IPS-NIHi7 (cell line): ENCODE measurements around the gene MYMK.
A peak's percentile ranks its signal among the peaks of the same experiment; 100 is the strongest.

Experiments
- DNase-seq: peaks from one replicate; pipeline ENCODE4 v3.0.0; 2012; ENCODE audit warnings: mixed read lengths; ENCODE audit errors: extremely low spot score

MYMK gene

GRCh38 chr9:133535306-133535877 lies 10.6 kb upstream of the MYMK start:
- DNase-seq = no peak

- DNase-seq = peak; percentile 72
Observed at GRCh38 chr9:133534346-133535291, 9.9 kb upstream of the MYMK start, which contains the start of gene ADAMTSL2. ADAMTSL2 (plus strand) TSS chr9:133534704; CDS start chr9:133536713, 2,009 bp downstream.

GRCh38 chr9:133533857-133534256 lies 9.1 kb upstream of the MYMK start:
- DNase-seq = no peak

GRCh38 chr9:133532937-133533668 lies 8.3 kb upstream of the MYMK start:
- peak; percentile 74 for DNase-seq

DNA sequence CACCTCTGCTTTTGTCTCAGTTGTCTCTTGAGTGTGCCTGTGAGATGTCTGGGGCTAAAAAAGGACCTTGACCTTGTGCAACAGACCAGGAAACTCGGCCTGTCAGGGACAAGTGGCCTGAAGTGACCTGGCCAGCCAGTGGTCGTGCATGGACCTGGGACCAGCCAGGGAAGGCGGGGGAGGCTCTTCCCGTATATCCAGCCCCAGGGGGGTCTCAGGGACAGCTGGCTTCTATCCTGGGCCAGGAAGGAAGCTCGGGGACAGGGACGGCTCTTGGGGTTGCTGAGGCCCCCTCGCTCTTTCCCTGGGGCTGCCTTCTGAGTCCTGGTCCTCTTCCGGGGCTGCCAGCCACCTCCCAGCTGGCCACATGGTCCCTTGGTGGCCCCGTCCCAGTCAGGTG lies 6.5 kb upstream of the MYMK start:
- DNase-seq = no peak

- DNase-seq = no peak
Observed at GRCh38 chr9:133529874-133530273, 5.1 kb upstream of the MYMK start.

DNA sequence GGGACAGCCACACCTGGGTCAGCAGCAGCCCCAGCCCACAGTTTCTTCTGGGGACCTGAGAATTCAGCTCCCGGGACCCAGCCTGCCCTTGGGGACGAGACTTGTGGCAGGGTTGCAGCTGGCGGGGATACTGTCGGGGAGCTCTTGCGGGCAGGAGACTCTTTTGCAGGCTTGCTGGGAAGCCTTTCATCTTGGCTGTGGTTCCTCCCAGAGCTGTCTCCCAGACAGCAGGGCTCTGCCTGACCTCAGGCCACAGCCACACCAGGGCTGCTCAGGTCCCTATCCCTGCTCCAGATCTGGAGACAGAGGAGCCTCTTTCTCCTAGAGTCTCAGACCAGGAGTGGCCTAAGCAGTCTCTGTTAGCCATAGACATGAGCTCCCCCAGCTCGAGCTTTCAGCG lies 4.7 kb upstream of the MYMK start:
- no peak for DNase-seq

- DNase-seq = no peak
Observed at GRCh38 chr9:133528876-133529241, 4.1 kb upstream of the MYMK start.

- no peak for DNase-seq
Observed at GRCh38 chr9:133528001-133528875, 3.5 kb upstream of the MYMK start.

- no peak for DNase-seq
Observed at GRCh38 chr9:133527444-133527920, 2.7 kb upstream of the MYMK start.

GRCh38 chr9:133526721-133527321 lies 2.1 kb upstream of the MYMK start:
- DNase-seq = peak; percentile 60

GRCh38 chr9:133525677-133526076 lies 918 bp upstream of the MYMK start:
- no peak for DNase-seq

DNA sequence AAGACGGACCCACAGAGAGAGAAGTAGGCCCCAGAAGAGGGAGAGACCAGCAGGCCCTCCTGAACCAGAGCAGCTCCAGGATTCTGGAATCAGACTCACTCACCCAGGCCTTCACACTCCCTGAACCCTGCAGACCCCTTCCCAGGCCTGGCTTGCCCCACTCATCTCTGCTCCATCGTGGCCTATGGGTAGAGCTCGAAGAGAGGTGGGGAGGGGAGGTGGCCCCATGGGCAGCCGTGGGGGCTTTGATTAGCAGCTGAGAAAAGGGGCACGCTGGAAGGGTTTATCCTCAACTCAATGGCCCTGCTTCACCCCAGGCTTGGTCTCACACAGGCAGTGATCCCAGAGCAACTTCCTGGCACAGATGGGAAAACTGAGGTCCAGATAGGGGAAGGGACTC lies 613 bp downstream of the MYMK start:
- DNase-seq = no peak

GRCh38 chr9:133523106-133523505 lies 1.7 kb downstream of the MYMK start:
- no peak for DNase-seq

GRCh38 chr9:133522073-133522910 lies 2.5 kb downstream of the MYMK start:
- DNase-seq = no peak

DNA sequence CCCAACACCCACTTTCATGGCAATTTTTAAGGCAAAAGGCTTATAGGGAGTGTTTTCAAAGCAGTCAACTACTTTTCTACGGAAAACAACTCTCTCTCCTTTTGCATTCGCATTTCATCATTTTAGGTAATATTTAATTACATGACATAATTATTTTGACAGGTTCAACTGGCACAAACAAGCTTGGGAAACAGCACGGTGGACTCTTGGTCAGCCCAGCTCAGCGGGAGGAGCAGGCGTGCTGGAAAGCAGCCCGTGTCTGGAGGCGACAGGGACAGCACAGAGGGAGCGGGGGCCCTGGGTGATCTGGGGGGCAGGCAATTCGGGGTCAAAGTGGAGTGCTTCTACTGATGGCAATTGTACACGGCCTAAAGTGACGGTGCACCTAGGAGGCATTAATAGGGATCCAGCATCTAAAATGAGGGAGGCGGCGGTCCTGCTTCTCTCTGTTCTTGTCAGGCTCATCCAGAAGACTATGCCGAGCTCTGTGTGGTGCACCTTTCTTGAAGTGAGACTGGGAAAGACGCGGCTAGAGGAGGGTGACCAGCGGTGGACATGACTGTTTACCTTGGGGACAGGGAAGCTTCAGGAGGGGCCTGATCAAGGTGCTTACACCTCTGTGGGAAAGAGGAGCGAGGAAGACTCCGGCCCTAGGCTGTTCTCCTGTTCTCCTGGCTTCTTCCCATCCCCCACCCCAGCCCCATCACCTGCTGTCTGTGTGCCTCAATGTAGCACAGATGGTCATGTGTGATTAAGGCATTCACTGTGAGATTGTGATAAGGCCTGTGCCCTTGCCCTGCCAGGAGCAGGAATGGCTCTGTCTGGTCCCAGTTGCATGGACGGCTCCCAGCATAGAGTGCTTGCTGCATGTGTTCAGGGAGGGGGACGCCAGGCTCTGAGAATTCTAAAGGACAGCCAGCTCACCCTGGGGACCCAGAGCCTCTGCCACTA lies 3.4 kb downstream of the MYMK start:
- DNase-seq = no peak

DNA sequence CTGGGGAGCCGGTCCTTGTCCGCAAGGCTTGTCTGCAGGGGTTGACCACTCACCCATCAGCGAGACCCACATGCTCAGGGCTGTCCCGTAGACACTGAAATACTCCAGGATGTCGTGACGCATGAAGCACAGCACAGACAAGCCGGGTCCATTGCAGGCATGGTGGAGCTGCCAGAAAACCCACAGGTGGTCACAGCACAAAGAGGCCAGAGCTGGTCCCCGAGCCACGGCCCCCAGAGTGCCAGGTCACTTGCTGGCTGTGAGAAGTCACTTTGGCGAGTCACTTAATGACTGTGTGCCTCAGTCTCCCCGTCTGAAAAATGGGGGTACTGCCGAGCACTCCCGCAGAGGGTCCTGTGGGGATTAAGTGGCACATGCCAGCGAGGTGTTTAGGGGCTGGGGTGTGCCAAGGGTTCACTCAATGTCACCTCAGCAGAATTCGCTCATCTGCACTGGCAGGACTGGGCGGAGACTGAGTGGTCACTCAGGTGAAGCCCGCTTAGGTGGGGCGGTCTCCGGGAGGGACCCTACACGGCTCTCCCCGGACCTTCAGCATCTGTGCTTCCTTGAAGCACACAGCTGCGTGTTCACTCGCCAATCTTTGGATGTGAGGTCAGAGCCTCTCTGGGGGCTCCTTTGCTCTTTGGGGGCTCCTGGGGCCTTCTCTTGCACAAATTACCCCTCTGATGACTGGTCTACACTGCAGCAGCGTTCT lies 4.5 kb downstream of the MYMK start:
- no peak for DNase-seq

DNA sequence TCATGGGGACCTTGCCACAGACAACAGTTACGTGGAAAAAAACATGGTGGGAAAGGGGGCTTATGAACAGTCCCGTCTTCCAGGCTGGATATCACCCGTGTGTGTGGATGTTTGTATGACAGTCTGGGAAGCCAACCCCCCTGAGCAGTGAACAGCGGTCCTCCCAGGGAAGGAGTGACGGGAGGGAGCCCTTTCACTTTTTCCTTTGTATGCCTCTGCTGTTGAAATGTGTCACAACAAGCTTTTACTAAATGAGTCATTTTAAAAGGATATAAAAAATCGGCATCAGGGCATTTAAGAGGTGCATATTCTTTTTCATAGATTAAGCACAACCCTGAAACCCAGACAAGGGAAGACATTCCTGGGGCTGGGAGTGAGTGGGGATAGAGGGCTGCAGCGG lies 5.1 kb downstream of the MYMK start:
- DNase-seq = no peak
